A673 (cell line): ENCODE data around the gene CHRNG. TPM values are rescaled to one million over a fixed set of nuclear protein-coding genes. Genes with fewer than 3 reads are reported as not detected.
"Not testable (repeated sequence)": the region's sequence is repeated elsewhere in the genome, so short reads cannot be mapped to it uniquely, and the experiment has no call there.

Source experiments
- BruUV-seq: library from RNA; stranded (reverse); fragments of 400-500 nt; replicated peaks from 2 replicates; lab custom pipeline; 2021; lab: Mats Ljungman, UMichigan
- CTCF ChIA-PET: fragments of 300-600 bp; sonication (Branson Sonifier 250); formaldehyde crosslinking; loops from one replicate; lab custom pipeline; 2022; ENCODE audit warnings: antibody characterized with exemption; lab: Charles Lee
- POLR2A ChIA-PET: fragments of 300-600 bp; sonication (Branson Sonifier 250); formaldehyde crosslinking; loops from one replicate; lab custom pipeline; 2022; ENCODE audit warnings: antibody characterized with exemption; ENCODE audit not compliant: low non-redundant PET; lab: Charles Lee
- DNase-seq: peaks from one replicate; pipeline ENCODE4 v3.0.0-alpha.2; 2015; ENCODE audit warnings: low spot score
- H3K27ac ChIP-seq: fragments of 200-600 bp; sonication (generic); 2 replicates; pipeline ENCODE4 v1.5.1; 2016; ENCODE audit warnings: mixed run types, low read depth, mild to moderate bottlenecking, mixed read lengths, antibody characterized with exemption, low read length; ENCODE audit not compliant: poor library complexity, severe bottlenecking
- H3K27me3 ChIP-seq: fragments of 200-600 bp; sonication (generic); replicated peaks from 2 replicates; pipeline ENCODE4 v1.6.1; 2017; ENCODE audit warnings: mixed run types, low read depth, mild to moderate bottlenecking, mixed read lengths, antibody characterized with exemption, low read length; ENCODE audit not compliant: insufficient read depth, poor library complexity
- H3K36me3 ChIP-seq: fragments of 200-600 bp; sonication (generic); 2 replicates; pipeline ENCODE4 v1.6.1; 2016; ENCODE audit warnings: mixed run types, mild to moderate bottlenecking, mixed read lengths, antibody characterized with exemption, low read length; ENCODE audit not compliant: insufficient read depth, poor library complexity, severe bottlenecking
- H3K4me1 ChIP-seq: fragments of 200-600 bp; sonication (generic); 2 replicates; pipeline ENCODE4 v1.6.1; 2017; ENCODE audit warnings: mixed run types, mild to moderate bottlenecking, mixed read lengths, antibody characterized with exemption, low read length; ENCODE audit not compliant: insufficient read depth, poor library complexity, severe bottlenecking
- H3K4me3 ChIP-seq: fragments of 200-600 bp; sonication (generic); 2 replicates; pipeline ENCODE4 v1.5.1; 2016; ENCODE audit warnings: low read depth, mixed run types, mild to moderate bottlenecking, mixed read lengths, low read length; ENCODE audit not compliant: poor library complexity, severe bottlenecking
- H3K9me3 ChIP-seq: fragments of 200-600 bp; sonication (generic); 2 replicates; pipeline ENCODE4 v1.6.1; 2016; ENCODE audit warnings: mixed run types, low read depth, mild to moderate bottlenecking, mixed read lengths, antibody characterized with exemption, low read length; ENCODE audit not compliant: poor library complexity, severe bottlenecking
- EZH2 ChIP-seq: fragments of 200-600 bp; sonication (generic); IDR thresholded peaks from 2 replicates; pipeline ENCODE4 v1.6.1; 2017; ENCODE audit warnings: borderline replicate concordance, low read depth, mild to moderate bottlenecking, mixed read lengths, antibody characterized with exemption, low read length; ENCODE audit not compliant: poor library complexity, severe bottlenecking
- intact Hi-C: fragments of 100-400 bp; cut with micrococcal nuclease; formaldehyde crosslinking; loops from one replicate; pipeline ENCODE4 v1.10.0; 2022; ENCODE audit not compliant: unreplicated experiment
- total RNA-seq: library from RNA; stranded (reverse); gene quantifications from 2 replicates; pipeline ENCODE4 v1.2.3, GENCODE V29; 2021
- TF ChIP-seq, protein P1 (sequence below): fragments of 300-800, 200-600 bp; sonication (generic); conservative IDR thresholded peaks from 2 replicates; pipeline ENCODE4 v1.5.1; 2017; ENCODE audit warnings: low read depth, mild to moderate bottlenecking, antibody characterized with exemption, low read length, moderate library complexity, mixed read lengths

Gene CHRNG
- total RNA-seq, 1 experiment from 2014 or later = not detected

DNA sequence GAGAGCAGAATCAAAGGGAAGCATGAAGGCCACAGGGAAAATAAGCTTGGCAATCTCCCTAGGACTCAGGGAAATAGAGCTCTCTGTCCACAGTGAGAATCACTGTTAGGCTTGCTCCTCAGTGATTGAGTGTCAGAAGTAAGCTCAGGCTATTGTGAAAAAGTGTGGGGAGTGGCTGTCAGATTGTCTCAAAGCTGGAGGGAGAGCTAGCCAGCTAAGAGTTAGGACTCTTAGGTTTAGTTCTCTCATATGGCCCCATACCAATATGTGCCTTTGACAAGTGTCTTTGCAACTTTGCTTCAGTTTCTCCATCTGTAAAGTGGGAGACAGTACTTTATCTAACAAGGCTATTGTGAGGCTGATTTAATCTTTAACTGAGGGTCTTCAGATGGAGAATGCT, 28.2 kb downstream of the CHRNG start:
- ChIA-PET CTCF (no interaction called here), POLR2A (no interaction called here)
- Histone ChIP-seq H3K9me3 (no peaks in the 10 kb centered on the region), H3K4me1 (no peaks in the 10 kb centered on the region), H3K27ac (no peak overlapping the region), H3K27me3 (no peaks in the 10 kb centered on the region), H3K4me3 (no peak overlapping the region), H3K36me3 (peaks cover 59% of the 10 kb centered on the region)
- intact Hi-C loops = no loop called here
- no peak for DNase-seq
- TF ChIP-seq, protein P1, sequence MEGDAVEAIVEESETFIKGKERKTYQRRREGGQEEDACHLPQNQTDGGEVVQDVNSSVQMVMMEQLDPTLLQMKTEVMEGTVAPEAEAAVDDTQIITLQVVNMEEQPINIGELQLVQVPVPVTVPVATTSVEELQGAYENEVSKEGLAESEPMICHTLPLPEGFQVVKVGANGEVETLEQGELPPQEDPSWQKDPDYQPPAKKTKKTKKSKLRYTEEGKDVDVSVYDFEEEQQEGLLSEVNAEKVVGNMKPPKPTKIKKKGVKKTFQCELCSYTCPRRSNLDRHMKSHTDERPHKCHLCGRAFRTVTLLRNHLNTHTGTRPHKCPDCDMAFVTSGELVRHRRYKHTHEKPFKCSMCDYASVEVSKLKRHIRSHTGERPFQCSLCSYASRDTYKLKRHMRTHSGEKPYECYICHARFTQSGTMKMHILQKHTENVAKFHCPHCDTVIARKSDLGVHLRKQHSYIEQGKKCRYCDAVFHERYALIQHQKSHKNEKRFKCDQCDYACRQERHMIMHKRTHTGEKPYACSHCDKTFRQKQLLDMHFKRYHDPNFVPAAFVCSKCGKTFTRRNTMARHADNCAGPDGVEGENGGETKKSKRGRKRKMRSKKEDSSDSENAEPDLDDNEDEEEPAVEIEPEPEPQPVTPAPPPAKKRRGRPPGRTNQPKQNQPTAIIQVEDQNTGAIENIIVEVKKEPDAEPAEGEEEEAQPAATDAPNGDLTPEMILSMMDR = no peak
- no peak for TF ChIP-seq EZH2
- BruUV-seq = no TSS peak

DNA sequence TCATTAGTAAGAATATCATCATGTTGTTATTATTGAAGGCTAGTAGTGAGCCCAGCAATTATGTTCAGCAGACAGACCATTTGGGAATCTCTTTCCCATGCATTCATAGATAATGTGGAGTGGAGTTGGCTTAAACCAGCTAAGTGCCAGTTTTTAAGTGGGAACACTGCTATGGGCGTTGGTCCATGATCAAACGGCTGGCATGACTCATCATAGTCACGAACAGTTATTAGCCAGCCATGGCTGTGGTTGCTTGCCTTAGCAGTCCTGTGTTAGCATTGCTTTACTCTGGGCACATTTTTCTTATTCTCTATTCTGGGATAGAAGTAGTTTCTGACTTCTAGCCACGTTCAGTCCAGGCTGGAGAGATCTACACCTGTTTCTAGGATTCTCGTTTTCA, 28.7 kb downstream of the CHRNG start:
- Histone ChIP-seq H3K9me3 (no peaks in the 10 kb centered on the region), H3K27ac (no peak overlapping the region), H3K36me3 (peaks cover 57% of the 10 kb centered on the region), H3K4me1 (no peaks in the 10 kb centered on the region), H3K27me3 (no peaks in the 10 kb centered on the region), H3K4me3 (no peak overlapping the region)
- intact Hi-C loops = no loop called here
- no peak for TF ChIP-seq EZH2
- TF ChIP-seq, protein P1 = no peak
- DNase-seq = peak; percentile 24
- BruUV-seq = no TSS peak
- POLR2A ChIA-PET = no interaction called here
- CTCF ChIA-PET = no interaction called here

DNA sequence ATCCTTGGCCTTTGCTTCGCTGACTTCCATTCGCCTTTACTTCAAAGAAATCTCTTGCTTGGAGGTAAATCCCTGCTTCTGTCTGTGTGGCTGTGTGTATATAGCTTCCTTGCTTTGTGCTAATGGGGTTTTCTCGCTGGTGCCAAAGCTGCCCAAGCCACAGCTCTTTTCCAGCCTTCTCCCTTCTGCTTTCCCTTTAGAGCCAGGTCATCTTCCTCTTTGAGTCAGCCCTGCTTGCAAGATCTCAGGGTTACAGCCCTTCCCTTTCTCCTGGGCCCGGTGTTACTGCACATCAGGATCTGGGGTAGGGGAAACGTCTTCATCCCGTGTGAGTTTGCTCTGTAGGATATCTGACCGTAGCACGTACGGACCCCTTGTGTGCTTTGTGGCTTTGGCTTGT, 30.0 kb downstream of the CHRNG start:
- ChIA-PET CTCF (no interaction called here), POLR2A (no interaction called here)
- Histone ChIP-seq H3K27me3 (no peaks in the 10 kb centered on the region), H3K9me3 (no peaks in the 10 kb centered on the region), H3K27ac (no peak overlapping the region), H3K4me3 (no peak overlapping the region), H3K36me3 (peaks cover 47% of the 10 kb centered on the region), H3K4me1 (no peaks in the 10 kb centered on the region)
- TF ChIP-seq, protein P1 = no peak
- TF ChIP-seq EZH2 = no peak
- intact Hi-C loops = no loop called here
- DNase-seq = no peak
- BruUV-seq = no TSS peak

DNA sequence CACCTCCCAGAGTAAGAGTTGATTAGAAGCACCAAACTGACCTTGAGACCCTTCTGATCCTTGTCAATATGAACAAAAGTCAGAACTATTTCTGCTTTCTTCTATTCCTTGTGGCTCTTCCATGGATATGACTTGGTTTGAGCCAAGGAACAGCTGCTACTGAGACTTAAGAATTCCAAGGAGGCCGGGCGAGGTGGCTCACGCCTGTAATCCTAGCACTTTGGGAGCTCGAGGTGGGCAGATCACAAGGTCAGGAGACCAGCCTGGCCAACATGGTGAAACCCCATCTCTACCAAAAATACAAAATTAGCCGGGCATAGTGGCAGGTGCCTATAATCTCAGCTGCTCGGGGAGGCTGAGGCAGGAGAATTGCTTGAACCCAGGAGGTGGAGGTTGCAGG, 31.0 kb downstream of the CHRNG start:
- H3K4me3 ChIP-seq, POLR2A ChIA-PET, intact Hi-C loops, H3K27ac ChIP-seq, DNase-seq, H3K4me1 ChIP-seq, BruUV-seq, H3K9me3 ChIP-seq, CTCF ChIA-PET, H3K27me3 ChIP-seq: not testable (repeated sequence)
- peaks cover 39% of the 10 kb centered on the region for H3K36me3 ChIP-seq
